A673 (cell line): ENCODE measurements around the gene GPER1.
"Not testable (repeated sequence)": the region's sequence is repeated elsewhere in the genome, so short reads cannot be mapped to it uniquely, and the experiment has no call there.

Experiments used
- CTCF ChIP-seq: fragments of 300-800, 200-600 bp; sonication (generic); conservative IDR thresholded peaks from 2 replicates; pipeline ENCODE4 v1.5.1; 2017; ENCODE audit warnings: low read depth, mild to moderate bottlenecking, antibody characterized with exemption, low read length, moderate library complexity, mixed read lengths
- EZH2 ChIP-seq: fragments of 200-600 bp; sonication (generic); IDR thresholded peaks from 2 replicates; pipeline ENCODE4 v1.6.1; 2017; ENCODE audit warnings: borderline replicate concordance, low read depth, mild to moderate bottlenecking, mixed read lengths, antibody characterized with exemption, low read length; ENCODE audit not compliant: poor library complexity, severe bottlenecking

- TF ChIP-seq EZH2, CTCF: not testable (repeated sequence)
Observed at GRCh38 chr7:1116383-1117008, 28.6 kb downstream of the GPER1 start.
